ENCODE results near the gene PKIG. TPM values are rescaled to one million over a fixed set of nuclear protein-coding genes. Genes with fewer than 3 reads are reported as not detected.

PKIG gene
- polyA plus RNA-seq, 6 donors from 2014 or later = 74.7 to 219 (median 103) TPM

- ATAC-seq (ENCODE audit: low read depth in 2 of 2) (no peak), DNase-seq (no peak)
- Mint-ChIP-seq H3K27ac (peak overlapping the region in 5 of 6 donors; percentile 4 to 90 (median 81)), H3K27me3 (no peaks in the 10 kb centered on the region), H3K4me1 (peaks cover 33 to 47% (median 37%) of the 10 kb centered on the region in 3 donors), H3K36me3 (peaks cover 4 to 29% of the 10 kb centered on the region in 2 donors), H3K9me3 (peaks cover 0 to 2% (median 0%) of the 10 kb centered on the region in 7 donors), H3K4me3 (no peak overlapping the region)
Measured at GRCh38 chr20:44620030-44620429, 37.7 kb downstream of the PKIG start.

- no peak for DNase-seq
- Mint-ChIP-seq H3K27me3 (no peaks in the 10 kb centered on the region), H3K4me3 (no peak overlapping the region), H3K9me3 (peaks cover 0 to 2% (median 0%) of the 10 kb centered on the region in 7 donors), H3K27ac (peak overlapping the region; percentile 80 to 96 (median 90)), H3K36me3 (peaks cover 4 to 16% of the 10 kb centered on the region in 2 donors), H3K4me1 (peaks cover 23 to 35% (median 24%) of the 10 kb centered on the region in 3 donors)
- ATAC-seq (ENCODE audit: low read depth in 2 of 2) = no peak
Measured at GRCh38 chr20:44621325-44621724, 38.9 kb downstream of the PKIG start.

- Mint-ChIP-seq H3K27ac (peak overlapping the region; percentile 67 to 96 (median 90)), H3K9me3 (peaks cover 0 to 2% (median 0%) of the 10 kb centered on the region in 7 donors), H3K27me3 (no peaks in the 10 kb centered on the region), H3K4me1 (peaks cover 22 to 41% (median 24%) of the 10 kb centered on the region in 3 donors), H3K4me3 (no peak overlapping the region), H3K36me3 (peaks cover 4 to 13% of the 10 kb centered on the region in 2 donors)
- no peak for ATAC-seq (ENCODE audit: low read depth in 2 of 2)
- DNase-seq = no peak
Measured at GRCh38 chr20:44621939-44622338, 39.6 kb downstream of the PKIG start.

DNA sequence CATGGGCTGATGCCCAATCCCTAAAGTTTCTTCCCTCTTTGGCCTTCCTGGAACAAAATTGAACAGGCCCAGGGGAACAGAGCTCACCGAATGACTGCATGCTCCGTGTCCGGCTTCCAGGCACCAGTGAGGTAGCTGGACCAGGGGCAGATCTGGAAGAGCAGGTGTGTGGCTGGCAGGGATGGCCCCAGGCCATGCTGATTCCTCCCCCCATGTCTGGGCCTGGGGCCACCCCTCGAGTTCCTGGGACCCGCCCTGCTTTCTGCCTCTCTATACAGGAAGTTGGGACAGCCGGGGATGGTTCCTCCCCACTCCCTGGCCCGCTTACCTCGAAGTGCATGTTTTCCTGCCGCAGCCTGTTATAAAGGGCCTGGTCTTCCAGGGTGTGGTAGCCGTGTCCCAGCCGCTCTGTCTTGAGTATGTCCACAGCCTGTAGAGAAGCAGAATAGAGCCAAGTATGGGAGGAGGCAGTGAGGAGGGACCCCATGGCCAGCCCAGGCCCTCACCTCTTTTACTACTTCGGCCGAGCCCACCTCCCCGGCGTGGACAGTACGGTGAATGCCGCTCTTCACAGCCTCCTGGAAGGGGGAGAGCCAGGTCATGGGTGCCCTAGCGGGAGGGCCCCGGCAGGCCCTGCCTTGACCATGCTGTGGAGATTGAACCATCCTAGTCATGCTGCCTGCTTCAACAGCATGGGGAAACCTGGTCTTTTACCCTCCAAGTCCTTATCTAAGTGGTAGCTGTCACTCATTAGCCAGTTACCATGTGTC is 40.3 kb downstream of the PKIG start:
- H3K36me3 Mint-ChIP-seq = peaks cover 4 to 13% of the 10 kb centered on the region in 2 donors
- ATAC-seq (ENCODE audit: low read depth in 2 of 2) = no peak
- no peak for DNase-seq
- no peaks in the 10 kb centered on the region for H3K27me3 Mint-ChIP-seq
- no peak overlapping the region for H3K4me3 Mint-ChIP-seq
- H3K4me1 Mint-ChIP-seq = peaks cover 16 to 35% (median 21%) of the 10 kb centered on the region in 3 donors
- peak overlapping the region in 3 of 6 donors; percentile 41 to 82 (median 56) for H3K27ac Mint-ChIP-seq
- peaks cover 0 to 2% (median 0%) of the 10 kb centered on the region in 7 donors for H3K9me3 Mint-ChIP-seq

DNA sequence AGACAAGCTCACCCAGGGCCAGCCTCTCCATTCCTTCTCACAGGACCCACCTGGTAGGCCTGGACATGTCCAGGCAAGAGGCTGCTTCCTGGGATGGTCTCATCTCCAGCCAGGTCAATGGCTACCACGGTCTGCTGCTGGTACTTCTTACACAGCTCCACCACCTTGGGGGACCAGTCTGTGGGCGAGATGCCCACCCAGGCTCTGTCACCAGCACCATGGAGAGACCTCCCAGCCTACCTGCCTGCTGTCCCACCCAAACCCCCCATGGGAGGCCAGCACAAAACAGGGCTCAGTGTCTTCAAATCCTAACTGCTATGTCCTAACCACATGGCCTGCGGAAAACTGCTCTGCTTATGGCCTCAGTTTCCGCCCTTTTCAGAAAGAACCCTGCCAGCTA is 41.8 kb downstream of the PKIG start:
- Mint-ChIP-seq H3K27me3 (no peaks in the 10 kb centered on the region), H3K36me3 (peaks cover 4 to 13% of the 10 kb centered on the region in 2 donors), H3K4me1 (peaks cover 8 to 25% (median 11%) of the 10 kb centered on the region in 3 donors), H3K27ac (peak overlapping the region in 1 of 6 donors; percentile 36), H3K4me3 (no peak overlapping the region), H3K9me3 (peaks cover 0 to 2% (median 0%) of the 10 kb centered on the region in 7 donors)
- ATAC-seq (ENCODE audit: low read depth in 2 of 2) (no peak), DNase-seq (no peak)

GRCh38 chr20:44624743-44625271 is 42.4 kb downstream of the PKIG start:
- H3K9me3 Mint-ChIP-seq = peaks cover 0 to 2% (median 0%) of the 10 kb centered on the region in 7 donors
- DNase-seq = no peak
- H3K4me1 Mint-ChIP-seq = peaks cover 4 to 19% (median 11%) of the 10 kb centered on the region in 3 donors
- H3K36me3 Mint-ChIP-seq = peaks cover 4 to 6% of the 10 kb centered on the region in 2 donors
- H3K4me3 Mint-ChIP-seq = no peak overlapping the region
- no peaks in the 10 kb centered on the region for H3K27me3 Mint-ChIP-seq
- no peak for ATAC-seq (ENCODE audit: low read depth in 2 of 2)
- H3K27ac Mint-ChIP-seq = peak overlapping the region in 2 of 6 donors; percentile 36 to 80

DNA sequence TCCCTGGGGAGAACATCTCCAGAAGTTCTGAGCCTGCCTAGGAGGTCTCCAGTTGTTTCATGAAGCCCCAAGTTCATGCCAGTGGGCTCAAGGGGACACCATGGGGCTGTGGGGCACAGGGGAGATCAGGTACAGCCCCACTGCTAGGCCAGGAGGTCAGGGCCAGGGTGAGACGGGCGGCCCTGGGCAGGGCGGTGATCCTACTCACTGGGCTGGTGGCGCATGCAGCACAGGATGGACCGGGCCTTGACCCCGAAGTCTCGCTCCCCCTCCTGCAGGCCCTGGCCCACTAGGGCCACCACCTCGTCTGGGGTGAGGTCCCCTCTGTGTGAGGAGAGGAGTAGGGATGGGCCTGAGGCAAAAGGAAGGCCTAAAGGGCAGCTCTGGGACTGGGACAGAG is 43.0 kb downstream of the PKIG start:
- no peak overlapping the region for H3K4me3 Mint-ChIP-seq
- peak overlapping the region in 2 of 6 donors; percentile 81 for H3K27ac Mint-ChIP-seq
- no peaks in the 10 kb centered on the region for H3K27me3 Mint-ChIP-seq
- peaks cover under 1 to 4% of the 10 kb centered on the region in 2 donors for H3K36me3 Mint-ChIP-seq
- H3K9me3 Mint-ChIP-seq = peaks cover 0 to 2% (median 0%) of the 10 kb centered on the region in 7 donors
- H3K4me1 Mint-ChIP-seq = peaks cover 2 to 14% (median 11%) of the 10 kb centered on the region in 3 donors
- ATAC-seq (ENCODE audit: low read depth in 2 of 2) = no peak
- DNase-seq = no peak

DNA sequence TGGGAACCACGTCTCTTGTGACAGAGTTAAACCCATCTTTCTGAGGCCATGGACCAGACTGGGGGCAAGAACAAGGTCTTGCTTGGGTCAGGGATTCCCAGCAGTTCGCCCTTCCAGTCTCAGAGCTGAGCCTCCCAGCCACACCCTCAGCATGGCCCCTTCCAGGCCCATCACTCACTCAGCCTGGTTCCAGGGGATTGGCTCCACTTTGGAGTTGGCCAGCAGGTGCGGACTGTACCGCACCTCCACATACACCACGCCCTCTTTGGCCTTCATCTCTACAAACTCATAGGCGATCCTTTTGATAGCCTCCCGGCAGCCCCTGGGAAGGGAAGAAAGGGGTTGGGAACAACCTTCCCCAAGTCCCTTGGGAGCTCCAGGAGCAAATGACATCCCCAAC is 43.9 kb downstream of the PKIG start:
- H3K27ac Mint-ChIP-seq = peak overlapping the region in 3 of 6 donors; percentile 49 to 94 (median 86)
- H3K9me3 Mint-ChIP-seq = peaks cover 0 to 2% (median 0%) of the 10 kb centered on the region in 7 donors
- H3K27me3 Mint-ChIP-seq = no peaks in the 10 kb centered on the region
- peak overlapping the region in 1 of 8 donors; percentile 15 for H3K4me3 Mint-ChIP-seq
- no peak for ATAC-seq (ENCODE audit: low read depth in 2 of 2)
- H3K36me3 Mint-ChIP-seq = peaks cover 0 to 4% of the 10 kb centered on the region in 2 donors
- H3K4me1 Mint-ChIP-seq = peaks cover 0 to 14% (median 11%) of the 10 kb centered on the region in 3 donors
- DNase-seq = no peak

DNA sequence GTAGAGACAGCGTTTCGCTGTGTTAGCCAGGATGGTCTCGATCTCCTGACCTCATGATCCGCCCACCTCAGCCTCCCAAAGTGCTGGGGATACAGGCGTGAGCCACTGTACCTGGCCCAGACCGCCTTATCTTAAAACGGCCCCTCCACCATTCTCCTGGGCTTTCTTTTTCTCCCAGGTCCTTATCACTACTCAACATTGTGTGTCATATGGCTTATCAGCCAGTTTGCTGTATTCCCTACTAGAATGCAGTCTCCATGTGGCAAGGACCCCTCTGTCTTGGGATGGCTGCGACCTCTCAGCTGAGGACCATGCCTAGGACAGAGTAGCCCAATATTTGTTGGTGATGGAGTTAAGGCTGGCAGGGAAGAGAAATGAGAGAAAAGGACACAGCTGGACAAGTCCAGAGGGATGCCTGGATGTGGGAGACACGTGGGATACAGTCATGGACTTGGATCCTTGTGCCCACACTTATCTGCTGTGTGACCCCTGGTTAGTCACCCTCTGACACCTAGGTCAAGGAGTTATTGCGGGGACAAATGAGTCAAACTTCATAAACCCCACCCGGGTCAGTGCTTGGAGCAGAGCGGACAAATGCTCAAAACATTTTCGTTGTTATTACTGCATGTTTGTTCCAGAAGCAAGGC is 45.1 kb downstream of the PKIG start:
- DNase-seq = no peak
- ATAC-seq (ENCODE audit: low read depth in 2 of 2) = no peak
- Mint-ChIP-seq H3K36me3 (no peaks in the 10 kb centered on the region), H3K27me3 (no peaks in the 10 kb centered on the region), H3K4me3 (no peak overlapping the region), H3K27ac (peak overlapping the region in 2 of 6 donors; percentile 18 to 49), H3K9me3 (peaks cover 0 to 2% (median 0%) of the 10 kb centered on the region in 7 donors), H3K4me1 (peaks cover 7 to 24% (median 11%) of the 10 kb centered on the region in 3 donors)

GRCh38 chr20:44629017-44629385 is 46.6 kb downstream of the PKIG start:
- no peaks in the 10 kb centered on the region for H3K27me3 Mint-ChIP-seq
- ATAC-seq (ENCODE audit: low read depth in 2 of 2) (no peak), DNase-seq (no peak)
- H3K9me3 Mint-ChIP-seq = no peaks in the 10 kb centered on the region
- peaks cover 7 to 28% (median 10%) of the 10 kb centered on the region in 3 donors for H3K4me1 Mint-ChIP-seq
- no peak overlapping the region for H3K27ac Mint-ChIP-seq
- H3K36me3 Mint-ChIP-seq = no peaks in the 10 kb centered on the region
- peak overlapping the region in 1 of 8 donors; percentile 9 for H3K4me3 Mint-ChIP-seq

DNA sequence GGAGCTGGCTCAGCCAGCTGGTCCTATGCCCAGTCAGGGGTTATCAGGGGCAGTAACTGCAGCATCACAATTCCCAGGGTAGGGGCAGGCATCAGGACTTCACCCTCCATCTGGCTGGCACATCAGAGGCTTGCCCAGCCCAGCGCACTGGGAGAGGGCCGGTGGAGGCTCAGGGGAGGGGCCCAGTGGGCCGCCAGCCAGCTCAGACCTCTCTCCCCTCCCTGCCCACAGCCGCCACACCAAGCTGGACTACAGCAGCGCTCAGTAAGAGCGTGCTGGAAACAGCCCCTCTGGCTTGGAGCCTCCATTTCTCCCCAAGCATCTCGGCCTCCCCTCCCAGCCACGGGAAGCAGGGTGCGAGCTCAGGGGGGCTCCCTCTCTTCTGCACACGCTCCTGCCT is 47.2 kb downstream of the PKIG start:
- ATAC-seq (ENCODE audit: low read depth in 2 of 2) (no peak), DNase-seq (no peak)
- Mint-ChIP-seq H3K27me3 (no peaks in the 10 kb centered on the region), H3K4me3 (peak overlapping the region in 1 of 8 donors; percentile 9), H3K27ac (peak overlapping the region in 1 of 6 donors; percentile 1), H3K36me3 (no peaks in the 10 kb centered on the region), H3K9me3 (no peaks in the 10 kb centered on the region), H3K4me1 (peaks cover 7 to 28% (median 10%) of the 10 kb centered on the region in 3 donors)

GRCh38 chr20:44630297-44630696 is 47.9 kb downstream of the PKIG start:
- H3K4me1 Mint-ChIP-seq = peaks cover 7 to 28% (median 8%) of the 10 kb centered on the region in 3 donors
- no peak overlapping the region for H3K4me3 Mint-ChIP-seq
- peak overlapping the region in 3 of 6 donors; percentile 1 to 73 (median 23) for H3K27ac Mint-ChIP-seq
- no peak for DNase-seq
- H3K36me3 Mint-ChIP-seq = no peaks in the 10 kb centered on the region
- H3K9me3 Mint-ChIP-seq = no peaks in the 10 kb centered on the region
- H3K27me3 Mint-ChIP-seq = no peaks in the 10 kb centered on the region
- no peak for ATAC-seq (ENCODE audit: low read depth in 2 of 2)

DNA sequence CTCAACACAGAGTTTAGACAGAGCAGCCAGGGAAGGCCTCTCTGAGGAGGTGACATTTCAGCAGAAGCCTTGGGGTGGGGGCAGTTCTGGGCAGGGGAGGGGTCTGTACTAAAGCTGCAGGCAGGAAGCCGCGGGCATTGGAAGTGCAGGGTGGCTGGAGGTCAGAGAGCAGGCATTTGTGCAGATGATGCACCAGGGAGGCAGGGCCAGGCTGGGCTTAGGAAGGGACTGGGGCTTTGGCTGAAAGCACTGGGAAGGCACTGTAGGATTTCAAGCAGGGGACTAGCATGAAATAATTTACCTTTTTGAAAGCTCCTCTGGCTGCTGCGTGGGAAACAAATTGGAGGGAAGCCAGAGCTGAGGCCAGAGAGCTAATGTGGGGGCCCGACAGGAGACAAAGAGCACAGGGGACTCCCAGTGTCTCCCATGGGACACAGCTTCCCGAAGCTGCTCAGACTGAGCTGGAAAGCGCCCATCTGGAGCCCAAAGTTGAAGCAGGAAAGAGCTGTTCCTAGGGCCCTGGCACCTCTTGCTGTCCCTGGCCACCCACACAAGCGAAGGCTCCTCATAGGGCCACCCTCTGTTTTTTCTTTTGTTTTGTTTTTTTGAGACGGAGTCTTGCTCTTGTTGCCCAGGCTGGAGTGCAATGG is 49.8 kb downstream of the PKIG start:
- peak overlapping the region in 2 of 6 donors; percentile 24 to 32 for H3K27ac Mint-ChIP-seq
- no peaks in the 10 kb centered on the region for H3K9me3 Mint-ChIP-seq
- DNase-seq (no peak), ATAC-seq (ENCODE audit: low read depth in 2 of 2) (no peak)
- no peak overlapping the region for H3K4me3 Mint-ChIP-seq
- H3K27me3 Mint-ChIP-seq = no peaks in the 10 kb centered on the region
- no peaks in the 10 kb centered on the region for H3K36me3 Mint-ChIP-seq
- peaks cover 5 to 20% (median 7%) of the 10 kb centered on the region in 3 donors for H3K4me1 Mint-ChIP-seq

Data from naive B cell (primary cell).